Measurements from ENCODE around the gene CRYBG1. TPM values are rescaled to one million over a fixed set of nuclear protein-coding genes. Genes with fewer than 3 reads are reported as not detected.

Gene CRYBG1
- total and polyA plus RNA-seq, 2 of the 13 experiments (the other 11 are each of a cell fraction or from before 2014, with no cell fraction given): 10.1 to 21.9 TPM

DNA sequence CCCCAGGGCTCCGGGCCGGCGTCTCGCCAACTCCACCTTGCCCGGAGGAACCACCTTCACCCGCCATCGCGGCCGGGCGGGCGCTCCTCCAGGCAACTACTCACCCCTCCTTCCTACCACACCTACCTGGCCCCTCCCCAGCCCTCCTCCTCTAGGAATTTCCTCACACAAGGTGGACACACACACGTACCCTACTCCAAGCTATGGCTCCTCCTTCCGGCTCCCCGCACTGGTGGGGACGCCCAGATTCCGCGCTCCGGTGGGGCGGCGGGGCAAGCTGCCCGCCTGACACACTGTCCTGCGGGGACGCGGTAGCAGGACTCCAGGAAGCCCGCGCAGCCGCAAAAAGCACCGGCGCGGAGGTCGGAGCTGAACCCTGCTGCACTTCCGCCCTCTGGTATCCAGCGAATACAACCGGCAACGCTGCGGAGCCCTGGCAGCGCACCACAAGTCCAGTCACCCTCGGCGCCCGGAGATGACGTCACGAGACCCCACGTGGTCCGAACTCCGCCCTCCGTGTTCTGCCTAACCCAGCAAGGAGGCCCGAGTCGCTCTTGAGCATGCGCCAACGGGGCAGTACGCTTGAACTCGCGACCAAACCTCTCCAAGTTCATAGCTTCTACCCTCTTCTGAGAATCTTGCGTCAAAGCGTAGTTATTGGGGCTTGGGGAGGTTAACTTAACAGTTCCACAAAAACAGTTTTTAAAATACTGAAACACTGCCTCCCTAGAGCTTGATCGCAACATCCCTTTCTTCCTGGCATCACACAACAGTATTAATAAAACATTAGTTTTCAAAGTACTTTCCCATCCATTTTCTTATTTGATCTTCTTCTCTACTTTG is 35.0 kb upstream of the CRYBG1 start, which contains the start of gene ATG5 (continued):
- TF ChIP-seq, protein P1, sequence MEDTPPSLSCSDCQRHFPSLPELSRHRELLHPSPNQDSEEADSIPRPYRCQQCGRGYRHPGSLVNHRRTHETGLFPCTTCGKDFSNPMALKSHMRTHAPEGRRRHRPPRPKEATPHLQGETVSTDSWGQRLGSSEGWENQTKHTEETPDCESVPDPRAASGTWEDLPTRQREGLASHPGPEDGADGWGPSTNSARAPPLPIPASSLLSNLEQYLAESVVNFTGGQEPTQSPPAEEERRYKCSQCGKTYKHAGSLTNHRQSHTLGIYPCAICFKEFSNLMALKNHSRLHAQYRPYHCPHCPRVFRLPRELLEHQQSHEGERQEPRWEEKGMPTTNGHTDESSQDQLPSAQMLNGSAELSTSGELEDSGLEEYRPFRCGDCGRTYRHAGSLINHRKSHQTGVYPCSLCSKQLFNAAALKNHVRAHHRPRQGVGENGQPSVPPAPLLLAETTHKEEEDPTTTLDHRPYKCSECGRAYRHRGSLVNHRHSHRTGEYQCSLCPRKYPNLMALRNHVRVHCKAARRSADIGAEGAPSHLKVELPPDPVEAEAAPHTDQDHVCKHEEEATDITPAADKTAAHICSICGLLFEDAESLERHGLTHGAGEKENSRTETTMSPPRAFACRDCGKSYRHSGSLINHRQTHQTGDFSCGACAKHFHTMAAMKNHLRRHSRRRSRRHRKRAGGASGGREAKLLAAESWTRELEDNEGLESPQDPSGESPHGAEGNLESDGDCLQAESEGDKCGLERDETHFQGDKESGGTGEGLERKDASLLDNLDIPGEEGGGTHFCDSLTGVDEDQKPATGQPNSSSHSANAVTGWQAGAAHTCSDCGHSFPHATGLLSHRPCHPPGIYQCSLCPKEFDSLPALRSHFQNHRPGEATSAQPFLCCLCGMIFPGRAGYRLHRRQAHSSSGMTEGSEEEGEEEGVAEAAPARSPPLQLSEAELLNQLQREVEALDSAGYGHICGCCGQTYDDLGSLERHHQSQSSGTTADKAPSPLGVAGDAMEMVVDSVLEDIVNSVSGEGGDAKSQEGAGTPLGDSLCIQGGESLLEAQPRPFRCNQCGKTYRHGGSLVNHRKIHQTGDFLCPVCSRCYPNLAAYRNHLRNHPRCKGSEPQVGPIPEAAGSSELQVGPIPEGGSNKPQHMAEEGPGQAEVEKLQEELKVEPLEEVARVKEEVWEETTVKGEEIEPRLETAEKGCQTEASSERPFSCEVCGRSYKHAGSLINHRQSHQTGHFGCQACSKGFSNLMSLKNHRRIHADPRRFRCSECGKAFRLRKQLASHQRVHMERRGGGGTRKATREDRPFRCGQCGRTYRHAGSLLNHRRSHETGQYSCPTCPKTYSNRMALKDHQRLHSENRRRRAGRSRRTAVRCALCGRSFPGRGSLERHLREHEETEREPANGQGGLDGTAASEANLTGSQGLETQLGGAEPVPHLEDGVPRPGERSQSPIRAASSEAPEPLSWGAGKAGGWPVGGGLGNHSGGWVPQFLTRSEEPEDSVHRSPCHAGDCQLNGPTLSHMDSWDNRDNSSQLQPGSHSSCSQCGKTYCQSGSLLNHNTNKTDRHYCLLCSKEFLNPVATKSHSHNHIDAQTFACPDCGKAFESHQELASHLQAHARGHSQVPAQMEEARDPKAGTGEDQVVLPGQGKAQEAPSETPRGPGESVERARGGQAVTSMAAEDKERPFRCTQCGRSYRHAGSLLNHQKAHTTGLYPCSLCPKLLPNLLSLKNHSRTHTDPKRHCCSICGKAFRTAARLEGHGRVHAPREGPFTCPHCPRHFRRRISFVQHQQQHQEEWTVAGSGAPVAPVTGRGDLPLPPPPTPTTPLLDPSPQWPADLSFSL (CRISPR knock-in tag; IDR thresholded peaks at IDR 0.05): no peak
- peak; percentile 93 for TF ChIP-seq ZNF343 (CRISPR knock-in tag; IDR thresholded peaks at IDR 0.05)
- TF ChIP-seq ZNF549 (CRISPR knock-in tag; IDR thresholded peaks at IDR 0.05): no peak
- no peak for TF ChIP-seq NR2F6 (IDR thresholded peaks at IDR 0.05)
- TF ChIP-seq NR2F6 (CRISPR knock-in tag; IDR thresholded peaks at IDR 0.05): 0 out of 2 replicates have a peak, but pooled peaks have one; percentile 42
- TF ChIP-seq MEIS1 (CRISPR knock-in tag; IDR thresholded peaks at IDR 0.05; ENCODE audit: borderline replicate concordance): peak; percentile 88; the same call in 1 of the 2 replicates
- no peak for TF ChIP-seq RBM39 (IDR thresholded peaks at IDR 0.05; ENCODE audit: low read depth, low read length, poor library complexity, severe bottlenecking)
- peak; percentile 90; the same call in 1 of the 2 replicates for TF ChIP-seq THAP8 (CRISPR knock-in tag; IDR thresholded peaks at IDR 0.05; ENCODE audit: borderline replicate concordance)
- TF ChIP-seq, protein P2, sequence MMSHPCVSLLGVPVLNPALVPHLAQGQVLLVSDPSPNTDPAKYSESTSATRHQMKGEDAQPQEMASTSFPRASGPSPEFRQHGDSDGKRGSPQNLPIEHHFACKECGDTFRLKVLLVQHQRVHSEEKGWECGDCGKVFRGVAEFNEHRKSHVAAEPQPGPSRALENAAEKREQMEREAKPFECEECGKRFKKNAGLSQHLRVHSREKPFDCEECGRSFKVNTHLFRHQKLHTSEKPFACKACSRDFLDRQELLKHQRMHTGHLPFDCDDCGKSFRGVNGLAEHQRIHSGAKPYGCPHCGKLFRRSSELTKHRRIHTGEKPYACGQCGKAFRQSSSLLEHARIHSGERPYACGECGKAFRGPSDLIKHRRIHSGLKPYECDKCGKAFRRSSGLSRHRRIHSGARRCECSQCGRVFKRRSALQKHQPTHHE (CRISPR knock-in tag; IDR thresholded peaks at IDR 0.05; ENCODE audit: borderline replicate concordance): peak; percentile 49; the same call in 1 of the 2 replicates
- peak; percentile 71; the same call in 1 of the 2 replicates for TF ChIP-seq FOXJ3 (CRISPR knock-in tag; IDR thresholded peaks at IDR 0.05; ENCODE audit: borderline replicate concordance)
- TF ChIP-seq HOXA3 (CRISPR knock-in tag; IDR thresholded peaks at IDR 0.05): peak; percentile 94
- peak; percentile 95 for TF ChIP-seq ASH2L (IDR thresholded peaks at IDR 0.05; ENCODE audit: insufficient read length, low read depth, low read length)
- TF ChIP-seq ZNF282 (IDR thresholded peaks at IDR 0.05; ENCODE audit: partially characterized antibody): no peak
- TF ChIP-seq RNF2 (conservative IDR thresholded peaks at IDR 0.05; ENCODE audit: low read depth): peak; percentile 85; the same call in 1 of the 2 replicates
- TF ChIP-seq HCFC1 (IDR thresholded peaks at IDR 0.05; ENCODE audit: low read depth, low read length): peak; percentile 78
- TF ChIP-seq BRCA1 (CRISPR knock-in tag; IDR thresholded peaks at IDR 0.05): no peak; the same call in 1 of the 2 replicates
- peak; percentile 72; the same call in 1 of the 2 replicates for TF ChIP-seq RXRB (CRISPR knock-in tag; IDR thresholded peaks at IDR 0.05; ENCODE audit: borderline replicate concordance)
- TF ChIP-seq HES4 (CRISPR knock-in tag; IDR thresholded peaks at IDR 0.05; ENCODE audit: borderline replicate concordance): no peak
- no peak for TF ChIP-seq ATRX (CRISPR knock-in tag; IDR thresholded peaks at IDR 0.05; ENCODE audit: borderline replicate concordance)
- peak; percentile 89; the same call in 1 of the 3 replicates for TF ChIP-seq MXI1 (IDR thresholded peaks at IDR 0.05; ENCODE audit: borderline replicate concordance, low read depth, low read length)
- TF ChIP-seq ZNF879 (CRISPR knock-in tag; IDR thresholded peaks at IDR 0.05): no peak
- TF ChIP-seq ZNF136 (CRISPR knock-in tag; IDR thresholded peaks at IDR 0.05; ENCODE audit: low read depth): peak; percentile 33; the same call in 1 of the 2 replicates
